ENCODE measurements around the gene ENTREP3. TPM values are rescaled to one million over a fixed set of nuclear protein-coding genes. Genes with fewer than 3 reads are reported as not detected.

ENTREP3 gene
- total and polyA plus RNA-seq, 2 donors (not counting 3 experiments of a cell fraction or from before 2014, with no cell fraction given) = 27.4 to 62.7 TPM

- dilution Hi-C loops (cut with MboI; ENCODE audit: extremely low pct_ligation_motif_present, low sequenced_read_pairs) = no loop called here
- no peak for DNase-seq (ENCODE audit: low read depth, low spot score)
- Histone ChIP-seq H3K79me2 (ENCODE audit: control insufficient read depth, insufficient read depth, low read length) (no peaks in the 10 kb centered on the region), H3K4me2 (ENCODE audit: insufficient read depth, low read length) (no peak overlapping the region), H3K9me1 (replicated peaks; ENCODE audit: control insufficient read depth, extremely low read depth, insufficient read depth, low read length) (no peaks in the 10 kb centered on the region), H3K4me1 (ENCODE audit: control insufficient read depth, extremely low read depth, insufficient read depth, low read length) (no peaks in the 10 kb centered on the region), H3K36me3 (ENCODE audit: control insufficient read depth in 2 of 2, extremely low read depth in 1 of 2, insufficient read depth in 2 of 2, low read length in 2 of 2) (no peaks in the 10 kb centered on the region), H3K4me3 (replicated peaks in 1 of 3; ENCODE audit: insufficient read depth in 1 of 3, low read depth in 1 of 3, low read length in 3 of 3) (no peak overlapping the region), H2AFZ (ENCODE audit: low read depth, low read length) (no peak overlapping the region), H3K27ac (ENCODE audit: insufficient read depth, low read depth, low read length) (no peak overlapping the region), H3K9me3 (replicated peaks; ENCODE audit: control insufficient read depth, insufficient read depth, low read length) (no peaks in the 10 kb centered on the region), H3K9ac (replicated peaks; ENCODE audit: extremely low read depth, insufficient read depth, low read length) (no peak overlapping the region), H4K20me1 (replicated peaks; ENCODE audit: control insufficient read depth, extremely low read depth, insufficient read depth, low read length) (no peaks in the 10 kb centered on the region), H3K27me3 (ENCODE audit: control insufficient read depth in 2 of 2, insufficient read depth in 2 of 2, low read length in 2 of 2) (peaks cover 2 to 5% of the 10 kb centered on the region in 2 experiments)
- intact Hi-C loops (cut with micrococcal nuclease) = no loop called here
- TF ChIP-seq MAX (IDR thresholded peaks at IDR 0.05; ENCODE audit: insufficient read depth, insufficient read length) = no peak
- TF ChIP-seq EZH2 (IDR thresholded peaks at IDR 0.05; ENCODE audit: borderline replicate concordance, low read depth, low read length, severe bottlenecking) = no peak
- TF ChIP-seq MYC (IDR thresholded peaks at IDR 0.05; ENCODE audit: low read depth, low read length) = no peak
- TF ChIP-seq FOS (IDR thresholded peaks at IDR 0.05; ENCODE audit: borderline replicate concordance, insufficient read depth, low read length) = no peak
- no peak for TF ChIP-seq POLR2AphosphoS5 (IDR thresholded peaks at IDR 0.05; ENCODE audit: insufficient read depth, low read depth, low read length)
- no peak for TF ChIP-seq CTCF (IDR thresholded peaks at IDR 0.05; ENCODE audit: extremely low read depth in 1 of 2, insufficient read depth in 1 of 2, low read depth in 1 of 2, low read length in 2 of 2)
- ChIA-PET POLR2A (no interaction called here), CTCF (interaction anchor here (1.2 kb wide), 1 partner anchor 11 kb away, joined by 3 read pairs; no protein-coding TSS in a partner anchor)
- no TSS peak for BruUV-seq (replicated peaks)
- FAIRE-seq = no peak
Observed at GRCh38 chr1:155287987-155288543, 32.8 kb upstream of the ENTREP3 start.

All from endothelial cell of umbilical vein (primary cell).